HG03521 (cell line): ENCODE measurements around the gene DPP4.
"Not testable (repeated sequence)": the region's sequence is repeated elsewhere in the genome, so short reads cannot be mapped to it uniquely, and the experiment has no call there.

Source experiments
- ATAC-seq: cut with Tn5 transposase; IDR thresholded peaks from one replicate; pipeline ENCODE4 v1.9.1; 2021; ENCODE audit warnings: mild to moderate bottlenecking, moderate library complexity; ENCODE audit not compliant: unreplicated experiment

The DPP4 gene

DNA sequence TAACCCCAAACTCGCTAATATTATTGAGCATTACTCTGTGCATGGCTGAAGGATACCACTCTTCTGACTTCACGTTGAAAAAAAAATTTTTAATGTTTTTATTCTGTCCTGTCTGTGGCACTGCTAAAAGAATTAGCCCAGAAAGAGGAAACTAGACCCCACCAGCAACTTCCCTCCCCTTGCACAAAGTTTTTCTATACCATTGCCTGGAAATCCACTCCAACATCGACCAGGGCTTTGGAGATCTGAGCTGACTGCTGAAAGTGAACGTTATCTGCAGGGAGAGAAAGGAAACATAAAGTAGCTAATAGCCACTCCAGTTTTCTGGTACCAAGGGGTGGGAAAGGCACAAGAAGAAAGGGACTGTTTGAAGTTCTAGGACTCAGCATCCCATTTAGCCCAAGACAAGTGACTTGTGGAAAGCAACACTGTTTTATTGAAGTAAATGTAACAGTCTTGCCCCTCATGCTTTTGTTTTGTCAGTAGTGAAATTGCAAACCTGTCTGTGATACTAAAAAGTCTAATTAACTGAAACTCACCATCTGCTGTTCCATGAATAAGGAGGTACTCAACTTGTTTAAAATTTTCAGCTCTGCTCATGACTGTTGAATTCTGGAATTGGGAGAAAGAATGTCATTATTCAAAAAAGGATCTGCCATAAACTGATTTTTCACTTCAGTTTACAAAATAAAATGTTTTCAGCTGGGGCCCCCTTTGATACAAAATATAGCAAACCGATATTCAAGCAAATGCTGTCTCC is 79.1 kb downstream of the DPP4 start:
- no peak for ATAC-seq

DNA sequence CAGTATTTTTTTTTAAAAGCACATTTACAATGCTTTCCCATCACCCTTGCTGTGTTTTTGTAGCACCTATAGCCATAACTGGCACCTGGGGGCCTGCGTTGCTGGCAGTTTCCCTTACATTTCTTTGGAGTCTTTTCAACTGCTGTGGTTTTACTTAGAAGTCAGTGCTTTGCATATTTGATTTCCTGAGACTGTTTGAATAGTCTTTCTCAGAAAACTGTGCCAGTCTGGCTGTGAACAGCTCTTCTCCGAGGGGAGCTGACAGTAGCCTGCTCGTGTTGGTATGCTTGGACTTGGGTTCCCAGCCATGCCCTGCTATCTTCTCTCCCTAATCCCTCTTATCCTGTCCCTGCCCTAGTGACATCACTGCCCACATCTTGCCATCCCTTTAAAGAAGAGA is 81.5 kb downstream of the DPP4 start:
- no peak for ATAC-seq

DNA sequence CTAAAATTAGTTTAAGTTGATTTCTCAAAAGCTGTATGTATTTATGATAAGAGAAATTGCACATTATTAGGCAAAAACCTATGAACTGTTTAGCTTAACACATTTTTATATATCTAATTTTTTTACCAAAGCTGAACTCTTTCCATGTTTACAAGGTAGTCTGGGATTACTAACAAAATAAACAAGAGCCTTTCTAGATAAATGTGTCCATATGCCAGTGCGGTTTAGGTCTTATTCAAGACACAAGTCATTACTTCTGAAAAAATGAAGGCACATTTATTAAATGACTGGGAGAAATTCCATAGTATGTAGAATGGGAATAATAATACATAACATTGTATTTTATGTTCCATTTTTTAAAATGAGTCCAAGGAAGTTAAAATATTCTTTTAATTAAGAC is 82.0 kb downstream of the DPP4 start:
- no peak for ATAC-seq

DNA sequence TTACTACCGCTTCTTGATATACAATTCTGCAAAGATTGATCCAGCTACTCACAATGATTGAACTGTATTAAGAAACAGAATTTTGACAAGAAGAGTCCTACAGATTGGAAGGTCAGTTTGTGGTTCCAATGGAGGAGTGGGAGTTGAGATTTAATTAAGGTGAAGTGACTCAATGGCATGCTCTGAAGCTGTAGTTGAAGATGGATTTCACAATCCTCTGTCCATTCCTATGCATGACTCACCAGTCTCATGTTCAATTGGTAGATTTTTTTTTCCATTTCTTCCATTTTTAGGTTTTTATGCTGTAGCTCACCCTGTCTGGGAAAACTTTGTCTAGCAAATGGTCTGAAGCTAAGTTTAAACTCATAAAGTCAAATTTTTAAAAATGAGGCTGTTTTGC is 83.3 kb downstream of the DPP4 start:
- ATAC-seq: no peak

DNA sequence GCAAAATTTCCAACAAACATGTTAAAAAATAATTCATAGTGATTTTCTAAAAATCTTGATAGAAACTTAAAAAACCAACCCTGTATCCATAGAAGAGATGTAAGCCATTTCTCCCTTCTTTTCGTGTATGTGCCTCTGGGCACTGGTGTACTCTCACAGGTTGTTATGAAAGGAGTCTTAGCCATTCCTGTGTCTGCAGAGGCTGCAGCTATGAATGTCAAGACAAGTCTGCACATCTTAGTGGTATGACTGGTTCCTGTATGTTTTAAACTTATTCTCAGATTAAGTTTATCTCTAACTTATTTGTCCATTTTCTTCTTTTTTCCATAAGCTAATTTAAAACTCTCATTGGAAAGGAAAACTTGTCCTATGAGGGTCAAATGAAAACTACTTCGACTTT is 84.0 kb downstream of the DPP4 start:
- no peak for ATAC-seq

DNA sequence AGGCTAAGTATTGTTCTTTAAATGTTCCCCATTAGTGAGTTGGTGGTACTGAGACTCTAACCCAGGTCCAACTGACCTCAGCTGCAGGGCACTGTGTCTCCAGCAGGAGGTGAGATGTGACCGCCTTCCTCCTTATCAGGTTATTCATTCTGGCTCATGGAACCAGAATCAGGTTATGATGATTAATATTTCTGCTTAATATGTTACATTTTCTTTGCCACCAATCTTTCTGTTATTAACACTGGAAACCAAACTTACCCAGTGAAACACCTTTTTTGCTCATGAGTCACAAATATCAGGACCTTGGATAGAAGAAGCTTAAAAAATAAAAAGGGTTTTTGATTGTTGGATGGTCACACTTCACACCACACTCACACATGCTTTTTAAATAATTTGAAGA is 85.4 kb downstream of the DPP4 start:
- ATAC-seq: no peak

DNA sequence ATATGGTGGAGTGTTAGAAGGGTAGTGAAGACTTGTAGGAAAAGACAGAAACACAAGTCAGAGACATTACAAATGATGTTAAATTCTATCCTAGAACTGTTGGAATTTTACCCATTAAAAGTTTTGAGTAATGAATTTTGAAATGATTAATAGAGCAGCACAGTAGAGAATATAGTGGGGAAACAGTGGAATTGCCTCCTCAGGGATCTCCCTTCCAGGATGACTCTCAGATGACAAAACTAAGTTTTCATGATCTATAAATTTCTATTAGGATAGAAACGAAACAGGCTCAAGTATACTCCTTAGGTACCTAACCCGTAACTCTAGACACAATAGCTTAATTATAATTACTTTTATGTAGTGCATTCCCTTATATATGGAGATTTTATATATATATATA is 86.7 kb downstream of the DPP4 start:
- ATAC-seq: no peak

DNA sequence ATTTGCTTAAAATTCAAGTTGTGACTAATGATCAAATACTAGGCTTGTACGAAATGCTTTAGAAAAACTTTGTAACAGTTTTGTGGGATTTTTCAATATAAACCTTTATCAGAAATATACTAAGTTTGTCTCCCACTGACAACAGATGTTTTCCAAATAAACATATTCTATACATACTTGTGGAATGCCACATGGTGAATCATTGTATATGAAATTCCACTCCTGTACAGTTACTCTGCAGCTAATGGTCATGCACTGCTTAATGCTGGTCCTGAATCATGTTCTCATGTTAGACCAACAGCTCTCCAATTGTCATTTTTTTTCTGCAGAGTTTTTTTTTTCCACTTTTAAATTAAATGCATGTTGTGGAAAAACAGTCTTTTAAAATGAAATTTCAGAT is 90.1 kb downstream of the DPP4 start:
- no peak for ATAC-seq

DNA sequence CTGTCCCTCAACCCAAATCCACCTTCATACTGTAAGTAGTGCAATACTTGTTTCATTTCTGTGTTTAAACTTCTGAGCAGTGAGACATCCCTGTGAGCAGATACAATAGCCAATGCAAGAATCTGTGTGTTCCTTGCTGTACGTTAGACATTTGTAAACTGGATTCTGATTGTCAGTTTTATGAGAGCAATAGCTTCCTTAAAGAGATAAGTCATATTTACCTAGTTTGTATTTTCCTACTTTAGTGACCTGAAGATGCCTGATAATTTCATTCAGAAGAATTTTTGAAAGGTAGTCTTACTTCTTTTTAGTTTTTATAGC is 90.7 kb downstream of the DPP4 start:
- no peak for ATAC-seq

DNA sequence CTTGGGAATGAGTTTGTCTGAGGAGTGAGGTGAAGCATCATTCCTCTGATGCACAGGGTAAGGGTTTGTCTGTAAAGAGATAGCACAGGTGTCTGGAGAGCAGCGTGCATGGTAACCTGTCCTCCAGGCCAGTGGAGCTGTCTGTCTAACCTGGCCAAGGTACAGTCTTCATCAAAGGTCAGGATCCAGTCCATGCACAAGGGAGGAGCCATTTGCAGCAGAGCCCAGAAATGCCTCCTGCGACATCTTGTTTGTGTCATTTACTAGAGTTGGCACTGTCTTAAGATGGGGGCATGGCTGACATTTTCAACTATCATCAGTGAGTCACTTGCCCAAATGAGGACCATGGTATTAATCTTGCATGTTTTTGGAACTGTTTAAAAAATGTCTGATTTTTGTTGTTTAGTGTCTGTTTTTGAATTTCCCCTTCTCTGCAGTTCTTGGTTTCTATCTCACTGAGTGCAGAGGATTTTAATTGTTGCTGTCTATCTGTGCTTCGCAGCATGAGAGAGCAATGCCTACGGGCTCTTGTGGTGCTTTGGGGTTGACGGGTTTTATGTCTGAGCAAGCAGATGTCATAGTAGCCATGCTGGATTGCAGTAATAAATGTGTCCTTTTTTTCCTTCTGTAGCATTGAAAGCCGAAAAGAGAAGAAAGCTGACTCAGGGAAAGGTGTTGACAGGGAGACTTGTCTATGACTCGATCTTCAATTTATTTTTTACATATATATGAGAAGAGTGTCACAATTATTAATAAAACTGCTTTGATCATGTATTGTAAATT is 91.3 kb downstream of the DPP4 start:
- no peak for ATAC-seq

DNA sequence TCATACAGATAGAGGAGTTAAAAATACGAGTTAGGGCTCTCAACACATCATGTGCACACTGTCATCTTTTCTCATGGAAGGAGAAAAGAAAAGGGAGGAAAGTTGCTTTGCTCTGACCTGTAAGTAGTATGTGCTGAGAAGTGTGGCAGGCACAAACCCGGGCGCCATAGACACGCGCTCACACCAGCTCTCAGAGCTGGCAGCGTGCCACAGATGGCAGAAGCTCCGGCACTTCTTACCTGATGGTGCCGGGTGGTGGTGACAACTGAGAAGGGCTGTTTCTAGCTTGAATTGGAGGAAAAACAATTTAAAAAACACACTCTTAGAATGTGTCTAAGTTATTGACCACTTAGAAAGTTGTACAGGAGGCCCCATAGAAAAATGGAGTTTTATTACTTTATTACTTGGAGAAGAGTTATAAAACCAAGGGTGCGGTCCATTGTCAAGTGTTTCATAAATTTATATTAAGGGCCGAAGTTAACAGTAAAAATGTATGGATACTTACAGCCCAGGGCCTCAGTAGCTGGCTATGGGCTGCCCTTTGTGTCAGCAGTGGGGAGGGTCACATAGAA is 92.2 kb downstream of the DPP4 start:
- ATAC-seq: no peak

DNA sequence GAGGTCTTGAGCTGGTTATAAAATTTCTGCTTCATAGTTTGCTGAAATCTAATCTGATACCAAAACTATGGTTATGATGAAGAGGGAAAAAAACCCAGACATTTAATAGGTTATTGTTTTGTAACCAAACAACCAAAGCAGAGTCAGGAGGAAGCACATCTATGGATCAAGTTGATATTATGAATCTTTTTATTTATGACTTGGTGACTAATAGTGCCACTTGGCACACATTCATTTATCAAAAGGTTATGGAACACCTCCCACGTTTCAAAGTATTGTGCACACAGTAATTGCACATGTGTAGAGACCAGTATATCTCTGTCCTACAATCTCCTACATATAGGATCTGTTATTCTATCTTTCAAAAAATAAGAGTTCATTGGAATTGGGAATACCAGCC is 93.0 kb downstream of the DPP4 start:
- ATAC-seq: no peak

DNA sequence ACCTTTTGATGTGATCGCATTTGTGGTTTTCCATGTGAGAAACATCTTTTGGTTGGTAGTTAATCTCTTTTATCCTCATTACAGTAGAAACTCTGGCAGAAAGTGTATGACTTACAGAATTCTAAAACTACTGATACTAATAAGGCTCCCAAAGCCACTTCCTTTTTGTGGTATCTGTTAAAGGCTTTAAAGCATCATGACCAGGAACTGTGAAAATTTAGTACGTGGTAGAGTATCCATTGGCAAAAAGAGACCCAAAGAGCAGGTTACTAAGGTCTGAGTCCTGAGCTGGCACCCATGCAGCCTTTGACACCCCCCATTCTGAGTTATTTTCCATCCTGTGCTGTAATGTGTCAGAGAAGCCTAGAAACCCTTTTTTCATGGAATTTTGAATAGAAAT is 94.5 kb downstream of the DPP4 start:
- no peak for ATAC-seq

DNA sequence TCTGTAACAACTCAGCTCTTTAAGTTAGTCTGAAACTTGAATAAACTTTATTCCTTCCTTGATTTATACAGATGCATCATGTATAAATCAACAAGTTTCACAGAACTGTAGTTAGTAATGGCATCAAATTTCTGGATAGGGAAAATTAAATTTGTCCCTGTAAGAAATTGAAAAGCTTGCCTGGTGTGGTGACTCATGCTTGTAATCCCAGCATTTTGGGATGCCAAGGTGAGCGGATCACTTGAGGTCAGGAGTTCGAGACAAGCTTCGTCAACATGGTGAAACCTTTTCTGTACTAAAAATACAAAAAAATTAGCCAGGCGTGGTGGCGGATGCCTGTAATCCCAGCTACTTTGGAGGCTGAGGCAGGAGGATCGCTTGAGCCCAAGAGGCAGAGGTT is 96.1 kb downstream of the DPP4 start:
- ATAC-seq: not testable (repeated sequence)

DNA sequence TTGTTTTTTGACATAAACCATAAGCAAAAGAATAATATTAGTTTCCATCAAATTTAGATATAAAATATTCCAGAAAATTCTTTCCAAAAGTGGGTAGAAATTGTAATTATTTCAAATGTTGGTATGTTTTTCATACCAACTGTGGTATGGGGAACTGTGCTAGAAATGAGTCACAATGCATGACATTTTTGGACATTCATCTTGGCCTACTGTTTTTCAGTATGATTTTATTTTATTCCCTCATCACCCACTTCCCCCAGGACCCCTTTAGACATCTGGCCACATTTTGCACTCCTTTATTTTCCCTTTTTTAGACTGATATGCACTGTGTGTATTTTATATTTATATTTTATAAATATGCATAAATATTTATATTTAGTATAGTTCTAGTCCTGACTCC is 97.1 kb downstream of the DPP4 start:
- no peak for ATAC-seq

DNA sequence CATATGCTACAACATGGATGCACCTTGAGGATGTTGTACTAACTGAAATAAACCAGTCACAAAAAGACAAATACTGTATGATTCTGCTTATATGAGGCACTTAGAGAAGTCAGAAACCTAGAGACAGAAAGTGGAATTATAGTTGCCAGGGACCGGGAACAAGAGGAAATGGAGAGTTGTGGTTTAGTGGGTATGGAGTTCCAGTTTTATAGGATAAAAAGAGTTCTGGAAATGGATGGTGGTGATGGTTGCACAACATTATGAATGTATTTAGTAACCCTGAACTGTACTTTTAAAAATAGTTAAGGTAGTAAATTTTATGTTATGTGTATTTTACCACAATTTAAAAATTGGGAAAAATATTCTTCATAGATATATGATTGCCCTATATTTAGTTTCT is 97.7 kb downstream of the DPP4 start:
- ATAC-seq: no peak

DNA sequence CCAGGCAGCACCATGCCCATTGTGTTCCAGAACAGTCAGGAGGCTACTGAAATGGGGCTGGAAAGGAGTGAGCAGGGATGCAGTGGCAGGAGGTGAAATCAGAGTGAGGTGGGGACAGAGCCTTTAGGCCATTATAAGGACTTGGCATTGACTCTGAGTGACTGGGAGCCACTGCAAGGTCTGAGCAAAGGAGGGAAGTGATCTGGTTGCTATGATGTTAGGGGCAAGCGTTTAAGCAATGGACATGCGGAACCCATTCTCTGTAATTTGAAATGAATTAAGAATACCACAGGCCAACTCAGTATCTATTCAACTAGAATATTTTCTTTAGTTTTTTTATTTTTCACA is 98.2 kb downstream of the DPP4 start:
- no peak for ATAC-seq

DNA sequence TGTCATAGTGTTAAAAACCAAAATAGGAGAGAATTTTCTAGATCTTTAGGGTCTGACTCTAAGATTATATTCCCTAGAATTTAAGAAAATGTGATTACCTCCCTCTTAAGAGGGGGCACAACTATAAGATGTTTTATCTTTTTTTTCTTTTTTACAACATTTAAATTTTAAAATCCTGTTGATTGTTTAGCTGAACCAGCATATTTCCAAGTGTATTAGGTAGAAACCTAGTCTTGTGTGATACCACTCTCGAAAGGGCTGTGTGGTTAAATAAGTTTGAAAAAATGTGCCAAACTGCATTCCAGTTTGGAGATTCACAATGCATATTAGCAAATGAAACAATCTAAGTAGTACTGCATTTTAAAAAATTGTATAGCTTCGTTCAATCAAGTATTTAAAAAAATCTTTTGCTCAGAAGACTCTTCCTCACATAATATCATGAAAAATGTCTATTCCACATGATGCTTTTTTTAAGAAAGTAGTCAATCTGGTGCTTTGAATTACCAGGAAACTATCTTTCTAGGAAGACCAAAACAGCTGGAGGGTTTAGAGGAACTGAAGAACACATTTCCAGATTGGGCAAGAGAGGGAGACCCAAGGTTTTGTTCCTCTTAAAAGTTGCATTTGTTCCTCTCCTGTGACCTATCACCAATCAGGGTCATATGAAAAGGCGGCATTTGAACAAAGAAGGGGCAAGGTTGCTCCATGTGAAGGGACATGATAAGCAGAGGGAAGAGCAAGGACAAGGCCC is 98.8 kb downstream of the DPP4 start:
- ATAC-seq: no peak

DNA sequence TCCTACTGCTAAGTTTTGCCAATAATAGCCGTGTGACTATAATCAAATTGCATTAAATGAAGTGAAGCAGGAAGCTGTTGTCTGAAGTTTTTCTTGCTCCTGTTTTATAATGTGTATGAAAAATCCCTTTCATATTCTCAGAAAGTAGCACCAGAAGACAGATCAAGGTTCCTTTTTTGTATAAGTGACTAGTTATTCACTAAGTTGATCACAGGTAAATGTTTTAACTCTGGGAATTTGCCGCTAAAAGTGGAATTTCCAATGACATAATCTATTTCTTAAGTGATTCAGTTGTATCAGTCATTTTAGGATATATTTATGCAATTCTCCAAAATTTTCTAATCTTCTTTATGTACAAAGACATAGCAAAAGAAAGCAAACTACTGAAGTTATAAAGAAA is 99.6 kb downstream of the DPP4 start:
- no peak for ATAC-seq

DNA sequence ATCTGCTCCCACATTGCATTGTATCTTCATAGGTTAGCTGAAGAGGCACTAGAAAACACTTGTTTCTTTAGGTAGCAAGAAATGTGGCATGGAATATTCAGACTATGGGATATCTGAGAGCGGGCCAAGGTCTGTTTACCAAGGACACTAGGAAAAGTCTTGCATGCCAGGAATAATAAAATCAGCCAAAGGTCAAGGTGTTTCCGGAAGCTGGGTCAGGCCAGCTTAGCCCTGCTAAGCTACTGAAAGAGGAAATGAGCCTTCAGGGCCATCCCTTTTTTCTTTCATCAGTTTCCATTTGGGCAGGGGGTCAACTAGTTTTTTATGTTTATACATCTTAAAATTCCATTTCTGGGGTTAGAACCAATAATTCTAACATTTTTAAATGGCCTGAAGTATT is 101.1 kb downstream of the DPP4 start:
- ATAC-seq: no peak

DNA sequence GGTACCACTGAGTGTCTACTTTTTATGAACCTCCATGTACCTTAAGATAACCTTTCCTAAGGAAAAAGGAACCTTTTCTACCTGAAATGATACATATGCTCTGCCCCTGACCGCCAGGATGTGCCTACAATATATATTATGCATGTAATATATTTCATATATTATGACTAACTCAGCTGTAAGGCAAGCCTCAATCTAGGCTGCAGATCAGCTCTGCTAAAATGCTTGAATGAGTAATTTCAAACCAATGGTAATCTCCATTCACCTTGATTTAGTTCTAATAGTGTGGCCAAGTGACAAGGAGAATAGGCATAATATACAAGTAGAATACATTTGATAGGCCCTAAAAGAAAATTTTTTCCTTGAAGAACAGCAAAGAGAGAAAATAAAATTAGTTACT is 101.8 kb downstream of the DPP4 start:
- no peak for ATAC-seq

DNA sequence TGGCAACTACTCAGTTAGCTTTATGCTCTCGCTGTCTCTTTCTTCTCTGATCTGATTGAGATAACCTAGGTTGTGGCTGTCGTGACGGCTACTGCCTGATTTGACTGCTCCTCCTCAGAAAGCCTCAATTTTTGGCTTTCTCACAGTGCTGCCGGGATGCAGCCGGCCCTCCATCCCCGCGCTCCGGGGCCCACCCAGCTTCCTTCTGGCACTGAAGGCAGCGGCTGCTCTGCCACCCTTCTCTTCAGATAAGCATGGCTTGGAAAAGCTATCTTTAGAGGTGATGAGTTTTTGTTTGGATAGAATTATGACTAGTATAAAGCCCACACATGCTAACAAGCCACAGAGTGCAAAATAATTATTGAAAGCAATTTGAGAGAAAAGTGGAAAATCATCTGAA is 102.5 kb downstream of the DPP4 start:
- no peak for ATAC-seq
